Measurements from ENCODE around the gene SKI. TPM values are rescaled to one million over a fixed set of nuclear protein-coding genes. Genes with fewer than 3 reads are reported as not detected.

Gene SKI
- total and polyA plus RNA-seq, 2 of the 8 experiments (the other 6 are each of a cell fraction or from before 2014, with no cell fraction given): 8.3 to 87.6 TPM

DNA sequence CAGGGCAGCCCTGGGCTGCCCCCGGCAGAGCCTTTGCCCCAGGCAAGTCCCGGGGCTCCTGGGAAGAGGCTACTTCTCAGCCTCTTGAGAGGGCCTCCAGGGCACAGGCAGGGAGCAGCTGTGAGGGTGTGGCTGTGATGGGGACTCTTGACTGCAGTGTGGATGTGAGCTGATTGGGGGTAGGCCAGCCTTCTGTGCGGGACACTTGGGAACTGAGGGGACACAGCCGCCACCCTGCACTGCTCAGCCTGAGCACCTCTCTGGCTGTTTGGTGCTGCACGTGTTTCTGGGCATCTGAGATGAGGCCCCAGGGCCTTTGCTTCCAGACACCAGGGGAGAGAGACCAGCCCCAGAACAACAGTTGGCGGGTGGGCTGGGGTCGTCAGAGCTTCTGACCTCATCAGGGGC, 62.1 kb downstream of the SKI start (continued):
- TF ChIP-seq GABPA (IDR thresholded peaks at IDR 0.05; ENCODE audit: borderline replicate concordance, insufficient read depth, low read length) (no peak), BACH1 (IDR thresholded peaks at IDR 0.05; ENCODE audit: low read length) (no peak), CHD2 (IDR thresholded peaks at IDR 0.05; ENCODE audit: low read length) (no peak), SUZ12 (IDR thresholded peaks at IDR 0.05; ENCODE audit: low read length) (no peak)
- TF ChIP-seq, protein P1, sequence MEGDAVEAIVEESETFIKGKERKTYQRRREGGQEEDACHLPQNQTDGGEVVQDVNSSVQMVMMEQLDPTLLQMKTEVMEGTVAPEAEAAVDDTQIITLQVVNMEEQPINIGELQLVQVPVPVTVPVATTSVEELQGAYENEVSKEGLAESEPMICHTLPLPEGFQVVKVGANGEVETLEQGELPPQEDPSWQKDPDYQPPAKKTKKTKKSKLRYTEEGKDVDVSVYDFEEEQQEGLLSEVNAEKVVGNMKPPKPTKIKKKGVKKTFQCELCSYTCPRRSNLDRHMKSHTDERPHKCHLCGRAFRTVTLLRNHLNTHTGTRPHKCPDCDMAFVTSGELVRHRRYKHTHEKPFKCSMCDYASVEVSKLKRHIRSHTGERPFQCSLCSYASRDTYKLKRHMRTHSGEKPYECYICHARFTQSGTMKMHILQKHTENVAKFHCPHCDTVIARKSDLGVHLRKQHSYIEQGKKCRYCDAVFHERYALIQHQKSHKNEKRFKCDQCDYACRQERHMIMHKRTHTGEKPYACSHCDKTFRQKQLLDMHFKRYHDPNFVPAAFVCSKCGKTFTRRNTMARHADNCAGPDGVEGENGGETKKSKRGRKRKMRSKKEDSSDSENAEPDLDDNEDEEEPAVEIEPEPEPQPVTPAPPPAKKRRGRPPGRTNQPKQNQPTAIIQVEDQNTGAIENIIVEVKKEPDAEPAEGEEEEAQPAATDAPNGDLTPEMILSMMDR (IDR thresholded peaks at IDR 0.05; ENCODE audit: control extremely low read depth in 1 of 3, insufficient read depth in 1 of 3, low read depth in 1 of 3, low read length in 3 of 3): no peak

Data from H1 (cell line).